HepG2 (cell line): ENCODE data around the gene SPATA25. TPM values are rescaled to one million over a fixed set of nuclear protein-coding genes. Genes with fewer than 3 reads are reported as not detected.

ENCODE experiments used
- CHD4 ChIP-seq: fragments of 200-600 bp; sonication (generic); IDR thresholded peaks from 2 replicates; pipeline ENCODE4 v1.7.0; 2017; ENCODE audit warnings: mild to moderate bottlenecking, low read length, borderline replicate concordance
- GPBP1L1 ChIP-seq: sonication (generic); formaldehyde crosslinking; IDR thresholded peaks from 2 replicates; pipeline ENCODE4 v1.5.0; 2020; ENCODE audit warnings: mild to moderate bottlenecking, missing genetic modification reagents
- HMGXB4 ChIP-seq, 2 experiments: sonication (generic) in 1 of 2; formaldehyde crosslinking in 1 of 2; IDR thresholded peaks; 2 replicates each; pipeline versions ENCODE4 v1.4.0 to v1.6.1; 2018 to 2020; ENCODE audit warnings: missing genetic modification reagents in 2 of 2, borderline replicate concordance in 1 of 2, low read depth in 1 of 2, mild to moderate bottlenecking in 1 of 2, missing biosample characterization in 1 of 2
- KAT2B ChIP-seq: fragments of 150-350 bp; IDR thresholded peaks from 2 replicates; pipeline ENCODE4 v1.6.1; 2014; ENCODE audit warnings: low read depth, low read length, borderline replicate concordance
- KIAA2018 ChIP-seq: sonication (generic); formaldehyde crosslinking; IDR thresholded peaks from 2 replicates; pipeline ENCODE4 v1.5.0; 2020; ENCODE audit warnings: mild to moderate bottlenecking, missing genetic modification reagents, borderline replicate concordance
- MYNN ChIP-seq: sonication (generic); formaldehyde crosslinking; IDR thresholded peaks from 2 replicates; pipeline ENCODE4 v1.4.0; 2020; ENCODE audit warnings: mild to moderate bottlenecking, low read depth, missing genetic modification reagents
- RAD51 ChIP-seq: fragments of 450-650 bp; IDR thresholded peaks from 2 replicates; pipeline ENCODE4 v1.6.1; 2016; ENCODE audit warnings: borderline replicate concordance
- SAP130 ChIP-seq: IDR thresholded peaks from 2 replicates; pipeline ENCODE4 v1.6.1; 2016; ENCODE audit warnings: low read depth
- SMAD3 ChIP-seq: sonication (generic); formaldehyde crosslinking; IDR thresholded peaks from 2 replicates; pipeline ENCODE4 v1.4.0; 2020; ENCODE audit warnings: missing genetic modification reagents
- TOE1 ChIP-seq: sonication (generic); formaldehyde crosslinking; IDR thresholded peaks from 2 replicates; pipeline ENCODE4 v1.4.0; 2020; ENCODE audit warnings: mild to moderate bottlenecking, missing genetic modification reagents
- YEATS4 ChIP-seq: sonication (generic); formaldehyde crosslinking; IDR thresholded peaks from 2 replicates; pipeline ENCODE4 v1.4.0; 2020; ENCODE audit warnings: missing genetic modification reagents, borderline replicate concordance
- ZNF136 ChIP-seq: sonication (generic); formaldehyde crosslinking; IDR thresholded peaks from 2 replicates; pipeline ENCODE4 v1.8.1; 2022; ENCODE audit warnings: low read depth, mild to moderate bottlenecking, moderate library complexity, missing genetic modification reagents
- ZNF138 ChIP-seq: sonication (generic); formaldehyde crosslinking; IDR thresholded peaks from 2 replicates; pipeline ENCODE4 v1.5.0; 2020; ENCODE audit warnings: mild to moderate bottlenecking, low read depth, missing genetic modification reagents
- ZNF20 ChIP-seq: sonication (generic); formaldehyde crosslinking; IDR thresholded peaks from 2 replicates; pipeline ENCODE4 v1.4.0; 2020; ENCODE audit warnings: mild to moderate bottlenecking, moderate library complexity, missing genetic modification reagents
- ZNF234 ChIP-seq: sonication (generic); formaldehyde crosslinking; conservative IDR thresholded peaks from 2 replicates; pipeline ENCODE4 v1.5.1; 2020; ENCODE audit warnings: mild to moderate bottlenecking, missing genetic modification reagents
- ZNF768 ChIP-seq: sonication (generic); formaldehyde crosslinking; IDR thresholded peaks from 2 replicates; pipeline ENCODE4 v1.4.0; 2020; ENCODE audit warnings: missing genetic modification reagents
- ZSCAN29 ChIP-seq: sonication (generic); formaldehyde crosslinking; conservative IDR thresholded peaks from 2 replicates; pipeline ENCODE4 v1.4.0; 2020; ENCODE audit warnings: mild to moderate bottlenecking, missing genetic modification reagents
- polyA plus RNA-seq, 8 experiments: library from polyadenylated mRNA; depleted of rRNA in 3 of 8; stranded (reverse) in 7 of 8; unstranded in 1 of 8; fragments of >200 nt; fragmentation: Illumina TruSeq in 4 of 8; extraction: Trizol in 4 of 8; gene quantifications; 2 replicates each; pipeline versions ENCODE4 v1.2.1 to v1.2.3, GENCODE V29; 2011 to 2016; ENCODE audit warnings: low read depth in 4 of 8, missing spikeins in 1 of 8, mixed read lengths in 1 of 8; ENCODE audit not compliant: insufficient read depth in 1 of 8
- total RNA-seq, 5 experiments: library from RNA; depleted of rRNA; stranded (reverse); fragments of >200 nt; fragmentation: Illumina TruSeq; extraction: Trizol; gene quantifications; 2 replicates each; pipeline ENCODE4 v1.2.3, GENCODE V29; 2016; ENCODE audit warnings: low read depth in 1 of 5

Gene SPATA25
- total and polyA plus RNA-seq, 2 of the 13 experiments (the other 11 are each of a cell fraction or from before 2014, with no cell fraction given), result 4.8 to 7.6 TPM

- TF ChIP-seq KIAA2018 (CRISPR knock-in tag) (no peak), YEATS4 (CRISPR knock-in tag) (peak; percentile 87), ZNF234 (CRISPR knock-in tag) (no peak), ZNF20 (peak; percentile 84; the same call in 1 of the 2 replicates), SAP130 (CRISPR knock-in tag) (peak; percentile 100), KAT2B (no peak), TOE1 (CRISPR knock-in tag) (no peak), MYNN (CRISPR knock-in tag) (peak; percentile 85; the same call in 1 of the 2 replicates), ZNF136 (CRISPR knock-in tag) (0 out of 2 replicates have a peak, but pooled peaks have one; percentile 77), SMAD3 (peak; percentile 88), GPBP1L1 (CRISPR knock-in tag) (no peak), RAD51 (no peak), ZSCAN29 (peak; percentile 20; the same call in 1 of the 2 replicates), ZNF768 (CRISPR knock-in tag) (peak; percentile 80), HMGXB4 (CRISPR knock-in tag; IDR thresholded peaks at IDR 0.05; ENCODE audit: borderline replicate concordance in 1 of 2, low read depth in 1 of 2) (peak; percentile 74 to 81), ZNF138 (CRISPR knock-in tag) (no peak; the same call in none of the 2 replicates), CHD4 (no peak)
Observed at GRCh38 chr20:45857114-45857881, 30.1 kb downstream of the SPATA25 start, which contains the start of the genes ACOT8 and ZSWIM3 (continued).
